GM18867 (cell line): ENCODE measurements around the gene SCCPDH.
"Not testable (repeated sequence)": the region's sequence is repeated elsewhere in the genome, so short reads cannot be mapped to it uniquely, and the experiment has no call there.

Experiments used
- ATAC-seq: cut with Tn5 transposase; IDR thresholded peaks from one replicate; pipeline ENCODE4 v1.9.1; 2021; ENCODE audit warnings: mild to moderate bottlenecking, moderate library complexity; ENCODE audit not compliant: unreplicated experiment

SCCPDH gene

GRCh38 chr1:246724016-246724730 is at the start of gene SCCPDH:
Gene SCCPDH (plus strand): TSS chr1:246724409. CDS start chr1:246724423, 14 bp downstream.
- peak; percentile 97 for ATAC-seq

GRCh38 chr1:246677842-246678241 is 46.4 kb upstream of the SCCPDH start:
- ATAC-seq: no peak

- ATAC-seq: no peak
Observed at GRCh38 chr1:246678816-246679793, 45.1 kb upstream of the SCCPDH start.

- ATAC-seq: no peak
Observed at GRCh38 chr1:246679794-246680177, 44.4 kb upstream of the SCCPDH start.

GRCh38 chr1:246680190-246680589 is 44.0 kb upstream of the SCCPDH start:
- ATAC-seq: no peak

GRCh38 chr1:246680696-246681130 is 43.5 kb upstream of the SCCPDH start:
- ATAC-seq: no peak

GRCh38 chr1:246681900-246682895 is 42.0 kb upstream of the SCCPDH start:
- no peak for ATAC-seq

GRCh38 chr1:246683521-246683920 is 40.7 kb upstream of the SCCPDH start:
- no peak for ATAC-seq

GRCh38 chr1:246687002-246687401 is 37.2 kb upstream of the SCCPDH start:
- ATAC-seq: no peak

GRCh38 chr1:246689409-246690008 is 34.7 kb upstream of the SCCPDH start:
- ATAC-seq: peak; percentile 97

- ATAC-seq: no peak
Observed at GRCh38 chr1:246690100-246690499, 34.1 kb upstream of the SCCPDH start.

GRCh38 chr1:246691622-246692495 is 32.4 kb upstream of the SCCPDH start:
- ATAC-seq: no peak

GRCh38 chr1:246694213-246694895 is 29.9 kb upstream of the SCCPDH start:
- not testable (repeated sequence) for ATAC-seq

GRCh38 chr1:246695136-246695535 is 29.1 kb upstream of the SCCPDH start:
- ATAC-seq: no peak

- ATAC-seq: no peak
Observed at GRCh38 chr1:246695666-246696065, 28.5 kb upstream of the SCCPDH start.

- ATAC-seq: peak; percentile 1
Observed at GRCh38 chr1:246698466-246699094, 25.6 kb upstream of the SCCPDH start.

- peak; percentile 97 for ATAC-seq
Observed at GRCh38 chr1:246699095-246699735, 25.0 kb upstream of the SCCPDH start.

GRCh38 chr1:246703581-246703980 is 20.6 kb upstream of the SCCPDH start:
- ATAC-seq: no peak
